ENCODE data around the gene CLDND2.

CLDND2 gene

DNA sequence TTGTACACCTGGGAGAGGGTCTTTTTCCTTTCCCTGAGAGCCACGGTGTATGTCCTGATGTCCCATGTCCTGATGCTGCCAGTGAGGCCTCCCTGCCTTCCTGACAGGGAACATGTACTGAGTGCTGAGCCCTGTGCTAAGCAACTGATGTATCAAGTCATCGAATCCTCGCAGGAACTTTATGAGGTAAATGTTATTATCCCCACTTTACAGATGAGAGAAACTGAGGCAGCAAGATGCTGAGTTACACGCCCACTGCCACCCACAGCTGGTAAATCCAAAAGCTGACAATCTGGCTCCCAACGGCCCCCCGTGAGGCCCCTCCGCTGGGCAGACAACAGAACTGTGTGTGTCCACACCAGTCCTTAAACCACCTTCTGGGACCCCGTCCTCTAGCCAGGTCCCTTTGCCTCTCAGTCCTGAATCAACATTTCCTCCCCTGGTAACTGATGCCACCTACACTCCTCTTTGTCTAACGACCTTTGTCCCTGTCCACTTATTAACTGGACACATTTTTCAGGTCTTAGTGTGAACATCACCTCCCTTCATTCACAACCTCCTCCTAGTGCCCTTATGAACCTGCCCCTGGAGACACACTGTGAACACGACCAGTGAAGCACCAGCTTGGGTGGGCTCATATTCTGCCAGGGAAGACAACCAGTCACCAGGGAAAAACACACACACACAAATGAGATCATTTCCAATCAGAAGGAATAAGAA, 21.4 kb downstream of the CLDND2 start:
- Histone ChIP-seq H2AK5ac (ENCODE audit: low read length) (no peak overlapping the region), H3K27me3 (ENCODE audit: insufficient read depth, low read length, poor library complexity) (no peaks in the 10 kb centered on the region), H3K9ac (ENCODE audit: low read length) (no peak overlapping the region), H3K18ac (ENCODE audit: low read length) (no peak overlapping the region), H2BK15ac (replicated peaks; ENCODE audit: low read depth) (no peak overlapping the region), H2BK120ac (ENCODE audit: low read depth, low read length) (no peak overlapping the region), H3K36me3 (ENCODE audit: control insufficient read depth, insufficient read depth, low read length) (no peaks in the 10 kb centered on the region), H2BK5ac (ENCODE audit: low read length) (no peak overlapping the region), H3K4ac (ENCODE audit: low read depth, low read length) (no peak overlapping the region), H3K79me2 (ENCODE audit: control insufficient read depth, insufficient read depth, low read length) (no peaks in the 10 kb centered on the region), H4K5ac (ENCODE audit: low read length) (no peak overlapping the region), H3K4me1 (ENCODE audit: control insufficient read depth, low read depth, low read length) (peaks cover 4% of the 10 kb centered on the region), H3K4me2 (ENCODE audit: low read length) (no peak overlapping the region), H3K23ac (ENCODE audit: low read length) (no peak overlapping the region), H3K4me3 (ENCODE audit: low read length) (no peak overlapping the region), H3K79me1 (ENCODE audit: low read length) (no peaks in the 10 kb centered on the region), H3K27ac (ENCODE audit: low read depth, low read length) (no peak overlapping the region), H3K56ac (ENCODE audit: low read length) (no peak overlapping the region), H4K8ac (ENCODE audit: low read depth, low read length) (no peak overlapping the region)
- no CpG with 5 or more reads among the region's 10 CpGs for WGBS (ENCODE audit: extremely low coverage, insufficient coverage, low lambda C conversion rate)
- DNase-seq = no peak

GRCh38 chr19:51346742-51347141, 22.1 kb downstream of the CLDND2 start:
- Histone ChIP-seq H2AK5ac (ENCODE audit: low read length) (no peak overlapping the region), H2BK15ac (replicated peaks; ENCODE audit: low read depth) (no peak overlapping the region), H4K5ac (ENCODE audit: low read length) (no peak overlapping the region), H3K4me1 (ENCODE audit: control insufficient read depth, low read depth, low read length) (peaks cover 5% of the 10 kb centered on the region), H3K9ac (ENCODE audit: low read length) (no peak overlapping the region), H3K4me3 (ENCODE audit: low read length) (no peak overlapping the region), H4K8ac (ENCODE audit: low read depth, low read length) (no peak overlapping the region), H3K4ac (ENCODE audit: low read depth, low read length) (no peak overlapping the region), H3K4me2 (ENCODE audit: low read length) (no peak overlapping the region), H3K36me3 (ENCODE audit: control insufficient read depth, insufficient read depth, low read length) (no peaks in the 10 kb centered on the region), H3K18ac (ENCODE audit: low read length) (no peak overlapping the region), H3K27me3 (ENCODE audit: insufficient read depth, low read length, poor library complexity) (no peaks in the 10 kb centered on the region), H2BK5ac (ENCODE audit: low read length) (no peak overlapping the region), H3K23ac (ENCODE audit: low read length) (no peak overlapping the region), H3K79me2 (ENCODE audit: control insufficient read depth, insufficient read depth, low read length) (no peaks in the 10 kb centered on the region), H3K27ac (ENCODE audit: low read depth, low read length) (no peak overlapping the region), H3K79me1 (ENCODE audit: low read length) (no peaks in the 10 kb centered on the region), H2BK120ac (ENCODE audit: low read depth, low read length) (no peak overlapping the region), H3K56ac (ENCODE audit: low read length) (no peak overlapping the region)
- no CpG with 5 or more reads among the region's 17 CpGs for WGBS (ENCODE audit: extremely low coverage, insufficient coverage, low lambda C conversion rate)
- DNase-seq = no peak

DNA sequence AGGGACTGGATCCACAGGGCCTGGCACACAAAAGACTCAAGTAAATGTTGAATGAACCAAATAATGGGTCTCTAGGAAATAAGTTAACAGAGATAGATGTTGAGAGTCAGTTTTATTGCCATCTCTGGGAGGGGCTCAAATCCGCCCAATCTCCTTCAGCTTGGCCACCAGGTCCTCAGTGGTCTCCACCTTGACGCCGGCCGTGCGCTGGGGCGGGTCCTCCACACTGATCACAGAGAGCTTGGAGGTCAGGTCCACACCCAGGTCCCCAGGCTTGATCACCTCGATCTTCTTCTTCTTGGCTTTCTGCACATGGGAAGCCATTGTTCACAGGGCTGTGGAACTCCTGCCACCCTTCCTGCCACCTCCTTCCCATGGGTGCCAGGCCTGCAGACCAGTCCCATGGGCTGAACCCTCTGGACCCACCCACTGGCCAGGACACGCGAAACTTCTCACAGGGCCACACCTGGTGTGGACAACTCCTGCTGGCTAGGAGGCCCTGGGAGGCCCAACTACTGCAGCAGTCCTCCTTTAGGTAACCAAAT, 23.7 kb downstream of the CLDND2 start:
- Histone ChIP-seq H3K27me3 (ENCODE audit: insufficient read depth, low read length, poor library complexity) (no peaks in the 10 kb centered on the region), H2BK5ac (ENCODE audit: low read length) (no peak overlapping the region), H3K4me2 (ENCODE audit: low read length) (no peak overlapping the region), H3K56ac (ENCODE audit: low read length) (no peak overlapping the region), H3K18ac (ENCODE audit: low read length) (no peak overlapping the region), H2AK5ac (ENCODE audit: low read length) (no peak overlapping the region), H3K9ac (ENCODE audit: low read length) (no peak overlapping the region), H3K4ac (ENCODE audit: low read depth, low read length) (no peak overlapping the region), H3K36me3 (ENCODE audit: control insufficient read depth, insufficient read depth, low read length) (no peaks in the 10 kb centered on the region), H3K79me2 (ENCODE audit: control insufficient read depth, insufficient read depth, low read length) (no peaks in the 10 kb centered on the region), H3K23ac (ENCODE audit: low read length) (no peak overlapping the region), H3K4me1 (ENCODE audit: control insufficient read depth, low read depth, low read length) (peaks cover 5% of the 10 kb centered on the region), H2BK120ac (ENCODE audit: low read depth, low read length) (no peak overlapping the region), H3K79me1 (ENCODE audit: low read length) (no peaks in the 10 kb centered on the region), H4K8ac (ENCODE audit: low read depth, low read length) (no peak overlapping the region), H3K4me3 (ENCODE audit: low read length) (no peak overlapping the region), H2BK15ac (replicated peaks; ENCODE audit: low read depth) (no peak overlapping the region), H3K27ac (ENCODE audit: low read depth, low read length) (no peak overlapping the region), H4K5ac (ENCODE audit: low read length) (no peak overlapping the region)
- no CpG with 5 or more reads among the region's 9 CpGs for WGBS (ENCODE audit: extremely low coverage, insufficient coverage, low lambda C conversion rate)
- no peak for DNase-seq

GRCh38 chr19:51342631-51343569, 25.9 kb downstream of the CLDND2 start:
- Histone ChIP-seq H3K4me1 (ENCODE audit: control insufficient read depth, low read depth, low read length) (peaks cover 5% of the 10 kb centered on the region), H3K27ac (ENCODE audit: low read depth, low read length) (no peak overlapping the region), H3K23ac (ENCODE audit: low read length) (no peak overlapping the region), H3K18ac (ENCODE audit: low read length) (no peak overlapping the region), H3K36me3 (ENCODE audit: control insufficient read depth, insufficient read depth, low read length) (no peaks in the 10 kb centered on the region), H3K56ac (ENCODE audit: low read length) (peak overlapping the region; percentile 25), H4K8ac (ENCODE audit: low read depth, low read length) (no peak overlapping the region), H3K79me1 (ENCODE audit: low read length) (no peaks in the 10 kb centered on the region), H2BK5ac (ENCODE audit: low read length) (no peak overlapping the region), H2BK15ac (replicated peaks; ENCODE audit: low read depth) (no peak overlapping the region), H4K5ac (ENCODE audit: low read length) (no peak overlapping the region), H3K4ac (ENCODE audit: low read depth, low read length) (no peak overlapping the region), H2AK5ac (ENCODE audit: low read length) (no peak overlapping the region), H3K79me2 (ENCODE audit: control insufficient read depth, insufficient read depth, low read length) (no peaks in the 10 kb centered on the region), H3K4me3 (ENCODE audit: low read length) (no peak overlapping the region), H3K27me3 (ENCODE audit: insufficient read depth, low read length, poor library complexity) (no peaks in the 10 kb centered on the region), H2BK120ac (ENCODE audit: low read depth, low read length) (no peak overlapping the region), H3K4me2 (ENCODE audit: low read length) (no peak overlapping the region), H3K9ac (ENCODE audit: low read length) (peak overlapping the region; percentile 12)
- no CpG with 5 or more reads among the region's 9 CpGs for WGBS (ENCODE audit: extremely low coverage, insufficient coverage, low lambda C conversion rate)
- peak; percentile 62 for DNase-seq

- WGBS (ENCODE audit: extremely low coverage, insufficient coverage, low lambda C conversion rate) = no CpG with 5 or more reads among the region's 3 CpGs
- H4K8ac ChIP-seq (ENCODE audit: low read depth, low read length) = no peak within 1 kb of the TSS
- H3K4me2 ChIP-seq (ENCODE audit: low read length) = no peak within 1 kb of the TSS
- no peak within 1 kb of the TSS for H4K5ac ChIP-seq (ENCODE audit: low read length)
- peak within 1 kb of the TSS; percentile 14 for H3K9ac ChIP-seq (ENCODE audit: low read length)
- DNase-seq = peak; percentile 18
- no peak within 1 kb of the TSS for H3K23ac ChIP-seq (ENCODE audit: low read length)
- H2BK15ac ChIP-seq (replicated peaks; ENCODE audit: low read depth) = no peak within 1 kb of the TSS
- H3K79me1 ChIP-seq (ENCODE audit: low read length) = no peaks in the 10 kb centered on the region
- no peaks in the 10 kb centered on the region for H3K79me2 ChIP-seq (ENCODE audit: control insufficient read depth, insufficient read depth, low read length)
- no peak within 1 kb of the TSS for H3K27ac ChIP-seq (ENCODE audit: low read depth, low read length)
- no peak within 1 kb of the TSS for H2BK120ac ChIP-seq (ENCODE audit: low read depth, low read length)
- no peak within 1 kb of the TSS for H3K4ac ChIP-seq (ENCODE audit: low read depth, low read length)
- H3K56ac ChIP-seq (ENCODE audit: low read length) = peak within 1 kb of the TSS; percentile 25
- no peaks in the 10 kb centered on the region for H3K36me3 ChIP-seq (ENCODE audit: control insufficient read depth, insufficient read depth, low read length)
- peaks cover 5% of the 10 kb centered on the region for H3K4me1 ChIP-seq (ENCODE audit: control insufficient read depth, low read depth, low read length)
- H3K27me3 ChIP-seq (ENCODE audit: insufficient read depth, low read length, poor library complexity) = no peaks in the 10 kb centered on the region
- no peak within 1 kb of the TSS for H3K18ac ChIP-seq (ENCODE audit: low read length)
- no peak within 1 kb of the TSS for H3K4me3 ChIP-seq (ENCODE audit: low read length)
- H2AK5ac ChIP-seq (ENCODE audit: low read length) = no peak within 1 kb of the TSS
- H2BK5ac ChIP-seq (ENCODE audit: low read length) = no peak within 1 kb of the TSS
These were observed 26.7 kb downstream of the CLDND2 start, which contains the start of gene VSIG10L for GRCh38 chr19:51341976-51342580. Gene VSIG10L, minus strand, starts transcription at chr19:51342139. Its CDS starts 15 bp downstream, at chr19:51342124.

All from mesendoderm (in vitro differentiated cells).